Stimulated activated CD4-positive, alpha-beta T cell treated with anti-CD3 and anti-CD28 coated beads, Interleukin-1b, Interleukin-23, amount 100 ng/mL, for 1 hour (primary cell): ENCODE measurements around the gene SMYD3.

Experiments used
- DNase-seq, 2 donors: peaks; one replicate each; pipeline ENCODE4 v3.0.0-alpha.2; 2020; ENCODE audit warnings: low read depth in 2 of 2

Gene SMYD3

DNA sequence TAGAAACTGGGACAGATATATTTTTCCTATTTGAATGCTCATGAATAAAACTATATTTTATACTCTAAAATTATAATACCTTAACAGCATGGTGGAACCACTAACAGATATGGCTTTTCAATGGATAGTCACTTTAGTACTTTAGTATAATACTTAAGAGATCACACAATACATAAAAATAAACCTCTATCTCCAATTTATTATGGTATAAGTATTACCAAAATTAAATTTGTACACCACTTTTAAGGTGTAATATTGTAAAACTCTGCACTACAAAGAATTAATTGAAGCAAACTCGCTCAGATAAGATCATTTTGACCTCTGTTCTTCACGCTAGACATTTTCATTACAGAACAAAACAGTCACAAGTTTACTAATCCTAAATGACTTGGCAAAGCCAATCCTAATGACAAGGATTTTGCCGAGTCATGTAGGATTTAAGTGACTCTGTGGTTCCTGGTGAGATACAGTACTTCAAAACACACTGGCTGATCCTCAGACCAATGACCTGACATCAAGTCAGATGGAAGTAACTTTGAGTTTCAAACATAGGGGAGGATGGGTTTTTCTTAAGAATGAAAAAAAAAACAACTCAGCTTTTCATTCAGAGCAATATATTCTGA lies 200.6 kb downstream of the SMYD3 start:
- no peak for DNase-seq

DNA sequence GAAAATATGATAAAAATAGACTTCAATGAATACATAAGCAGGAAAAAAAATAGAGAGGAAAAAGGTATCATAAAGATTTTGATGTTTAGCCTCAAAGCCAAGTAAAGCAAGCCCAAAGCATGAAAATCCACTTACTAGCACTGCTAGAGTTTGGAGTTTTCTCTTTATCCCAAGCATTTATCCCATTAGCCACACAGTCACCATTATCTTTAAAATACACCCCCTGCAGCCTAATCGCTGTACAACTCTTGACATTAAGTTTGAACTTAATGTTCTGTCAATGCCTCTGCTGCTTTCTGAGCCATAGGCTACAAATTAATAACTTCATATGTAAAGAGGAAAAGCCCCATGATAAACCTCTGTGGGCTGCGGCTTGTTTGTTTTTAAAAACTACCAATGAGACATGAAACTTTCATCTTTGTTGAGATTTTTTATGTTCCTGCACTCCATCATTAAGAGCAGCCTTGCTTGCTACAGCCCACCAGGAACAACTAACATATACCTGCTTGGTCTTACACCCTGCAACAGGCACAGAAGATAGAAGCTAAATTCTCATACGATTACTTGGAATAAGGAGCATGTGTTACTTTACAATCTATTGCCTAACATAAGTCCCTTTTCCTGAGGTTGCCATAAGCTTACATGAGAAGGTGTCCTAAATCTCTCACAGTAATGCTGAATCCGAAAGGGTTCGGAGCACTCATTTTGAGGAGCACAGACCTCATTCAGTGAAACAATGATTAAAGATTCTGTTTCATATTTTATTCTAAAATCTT lies 202.4 kb downstream of the SMYD3 start:
- DNase-seq = no peak

DNA sequence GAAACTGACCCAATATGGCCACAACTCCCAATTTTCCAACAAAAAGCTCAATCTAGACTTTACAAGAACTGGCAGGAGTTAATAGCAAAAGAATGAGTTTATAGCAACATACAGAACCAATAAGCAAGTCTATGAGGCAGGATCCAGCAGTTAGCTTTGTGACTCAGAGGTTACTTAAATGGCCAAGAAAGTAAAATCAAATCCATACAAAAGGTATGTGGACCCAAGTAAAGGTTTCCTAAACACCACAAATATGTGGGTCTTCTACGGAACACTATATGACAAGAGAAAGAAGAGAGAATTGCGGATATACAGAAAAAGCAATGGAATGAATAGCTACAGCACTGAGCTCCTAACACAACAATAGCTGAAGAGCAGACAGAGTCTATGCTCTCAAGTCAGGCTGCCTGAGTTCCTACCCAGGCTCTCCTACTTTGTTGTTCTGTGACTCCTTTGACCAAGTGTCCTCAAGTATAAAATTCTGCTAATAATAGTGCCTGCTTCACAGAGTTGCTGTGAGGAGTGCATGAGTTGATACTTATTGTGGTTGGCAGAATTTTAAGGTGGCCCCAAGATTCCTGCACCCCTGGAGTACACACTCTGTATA lies 204.3 kb downstream of the SMYD3 start:
- DNase-seq = no peak

DNA sequence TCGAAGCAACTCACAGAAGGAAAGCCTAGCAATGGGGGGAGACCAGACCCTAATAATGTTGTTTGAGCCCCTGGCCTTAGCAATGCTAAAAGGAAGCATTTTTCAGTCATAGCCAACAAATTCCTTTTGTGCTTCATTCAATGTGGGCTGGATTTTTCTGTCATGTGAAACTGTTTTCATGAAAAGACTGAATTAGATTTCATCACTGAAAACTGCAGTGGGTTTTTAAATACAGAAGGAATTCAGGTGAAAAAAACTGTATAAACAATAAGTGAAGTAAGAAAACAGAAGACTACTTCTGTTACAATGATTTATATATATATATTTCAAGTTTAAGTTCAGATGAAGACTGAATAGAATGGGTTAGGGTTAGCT lies 204.8 kb downstream of the SMYD3 start:
- no peak for DNase-seq

DNA sequence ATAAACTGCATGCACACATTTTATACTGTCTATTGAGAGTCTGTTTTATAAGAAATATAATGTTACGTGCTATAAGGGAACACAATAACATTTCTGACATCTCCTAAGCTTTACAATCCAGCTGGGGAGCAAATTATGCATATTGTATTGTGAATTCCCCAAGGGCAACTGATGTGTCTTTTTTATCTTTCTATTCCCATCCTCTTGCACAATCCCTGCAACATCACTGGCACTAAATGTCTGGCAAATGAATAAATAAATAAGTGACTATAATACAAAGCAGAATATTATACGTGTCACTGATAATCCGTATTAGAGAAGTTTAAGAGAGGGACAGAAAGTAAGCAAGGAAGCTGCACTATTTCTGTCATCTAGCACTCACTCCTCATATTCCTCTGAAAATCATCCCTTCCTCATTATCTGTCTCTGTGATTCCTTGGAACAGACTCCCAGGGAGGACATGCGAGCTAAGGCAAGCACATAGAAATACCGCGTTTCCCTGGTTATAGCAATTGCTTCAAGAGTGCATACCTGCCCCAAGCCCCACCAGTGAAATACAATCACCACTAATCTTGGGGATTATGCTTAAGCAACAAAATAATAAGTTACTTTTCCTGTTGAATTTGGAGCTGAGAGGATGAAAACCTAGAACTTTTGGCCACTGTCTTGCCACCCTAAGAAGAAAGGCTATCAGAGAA lies 205.4 kb downstream of the SMYD3 start:
- DNase-seq = no peak

DNA sequence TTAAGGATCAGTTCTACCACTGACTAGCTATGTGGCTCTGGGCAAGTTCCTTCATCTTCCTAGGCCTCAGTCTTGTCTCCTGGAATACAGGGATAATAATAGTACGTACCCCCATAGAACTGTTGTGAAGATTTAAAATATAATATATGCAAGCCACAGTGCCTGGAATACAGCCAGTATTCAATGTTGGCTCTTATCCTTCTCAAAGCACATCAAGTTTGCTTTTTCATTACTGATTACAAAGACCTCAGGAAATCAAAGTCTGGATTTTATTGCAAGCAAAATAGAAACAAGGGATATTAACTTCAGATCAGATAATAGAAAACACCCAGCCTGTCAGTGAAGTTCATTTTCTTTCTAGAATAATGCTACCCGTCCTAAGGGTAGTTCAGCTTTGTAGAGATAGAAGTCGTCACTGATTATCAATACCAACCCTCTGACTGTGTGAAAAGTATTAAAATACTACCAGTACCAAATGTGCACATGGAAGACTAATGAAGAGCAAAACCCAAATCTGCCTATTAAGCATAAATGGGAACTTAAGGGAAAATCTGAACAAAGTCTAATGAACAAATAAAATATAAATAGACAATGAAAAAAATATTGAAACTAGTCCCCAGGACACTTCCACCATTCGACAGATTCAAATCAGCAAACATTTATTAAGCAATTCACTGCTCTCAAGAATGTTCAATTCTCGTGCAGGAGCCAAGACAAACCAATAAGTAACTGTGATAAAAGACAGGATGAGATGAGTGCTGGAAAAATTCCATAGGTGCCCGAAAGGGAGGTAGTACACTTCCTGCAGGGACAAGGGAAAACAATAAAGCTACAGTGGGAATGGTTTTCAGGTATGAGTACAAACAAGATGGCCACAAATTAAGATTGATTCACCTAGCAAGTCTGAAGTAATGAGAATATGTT lies 206.2 kb downstream of the SMYD3 start:
- no peak for DNase-seq

DNA sequence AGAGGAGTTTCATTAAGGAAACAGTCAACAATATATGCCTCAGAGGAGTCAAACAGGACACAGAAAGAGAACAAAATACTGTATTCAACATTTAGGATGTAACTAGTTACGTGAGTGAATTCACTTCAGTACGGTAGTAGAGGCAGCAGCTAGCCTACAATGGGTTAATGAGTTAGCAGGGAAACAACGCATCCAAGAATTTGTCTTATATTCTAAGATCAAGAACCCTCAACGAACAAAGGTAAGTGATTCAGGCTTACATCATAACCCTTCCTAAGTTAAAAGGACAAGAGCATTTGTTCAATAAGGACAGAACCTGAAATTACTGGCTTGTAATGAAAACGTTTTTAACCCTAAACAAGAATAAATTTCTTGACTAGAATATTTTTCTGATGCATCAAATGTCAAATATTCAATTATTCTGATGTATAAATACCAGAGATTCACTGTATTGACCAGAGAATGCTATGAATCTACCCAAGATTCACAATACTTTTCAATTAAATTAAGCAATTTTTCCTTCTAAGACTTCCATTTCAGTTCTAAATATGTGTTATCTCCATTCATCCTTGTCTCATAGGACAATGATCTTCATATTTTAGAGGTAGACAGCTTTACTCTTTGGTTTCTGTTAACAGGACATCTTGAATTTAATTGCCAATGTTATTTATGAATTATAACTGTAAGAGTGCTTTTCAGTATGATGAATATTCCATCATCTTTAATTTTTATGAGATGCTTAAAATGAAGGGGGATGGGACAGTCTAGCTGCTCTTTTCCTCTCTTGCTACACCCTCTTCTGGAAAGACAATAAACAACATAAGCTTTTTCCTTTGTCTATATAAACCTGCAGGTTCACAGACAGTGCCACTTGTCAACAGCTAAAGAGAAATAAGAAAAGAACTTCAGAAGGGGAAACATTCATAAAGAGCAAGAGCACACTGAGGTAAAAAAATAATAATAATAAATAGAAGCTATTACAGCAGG lies 209.5 kb downstream of the SMYD3 start:
- DNase-seq = no peak

DNA sequence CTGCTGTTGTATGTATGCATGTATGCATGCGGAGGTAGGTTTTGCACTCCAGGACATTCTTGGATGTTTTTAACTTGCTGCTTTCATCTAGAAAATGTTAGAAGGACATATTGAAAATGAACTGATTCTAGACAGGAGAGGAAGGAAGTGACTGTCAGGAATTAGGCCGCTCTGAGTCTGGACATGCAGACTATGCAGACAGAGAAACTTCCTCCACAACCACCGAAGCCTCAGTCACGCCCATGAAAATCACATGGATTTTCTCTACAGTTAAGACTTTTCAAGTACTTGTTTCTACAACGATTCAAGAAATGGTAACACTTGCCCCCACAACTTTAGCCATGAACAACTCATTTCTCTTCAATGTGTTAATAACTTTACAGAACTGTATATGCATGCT lies 211.1 kb downstream of the SMYD3 start:
- no peak for DNase-seq

DNA sequence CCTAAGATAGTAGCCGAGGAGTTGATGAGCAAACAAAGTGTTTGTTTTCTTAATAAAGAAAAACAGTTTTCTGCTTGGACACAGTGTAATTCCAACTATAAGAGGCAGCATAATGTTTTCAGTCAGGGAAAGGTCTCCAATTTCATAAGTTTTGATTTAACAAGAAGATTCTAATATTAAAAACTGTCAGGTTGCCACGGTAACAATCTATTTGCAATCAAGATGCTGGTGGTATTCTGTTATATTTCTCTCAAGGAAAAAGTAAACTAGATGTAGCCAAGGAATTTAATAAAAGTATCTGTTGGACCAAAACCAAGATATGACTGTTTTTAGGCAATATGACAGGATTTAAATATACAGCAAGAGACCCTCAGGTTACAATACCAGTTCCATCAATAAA lies 211.7 kb downstream of the SMYD3 start:
- no peak for DNase-seq

DNA sequence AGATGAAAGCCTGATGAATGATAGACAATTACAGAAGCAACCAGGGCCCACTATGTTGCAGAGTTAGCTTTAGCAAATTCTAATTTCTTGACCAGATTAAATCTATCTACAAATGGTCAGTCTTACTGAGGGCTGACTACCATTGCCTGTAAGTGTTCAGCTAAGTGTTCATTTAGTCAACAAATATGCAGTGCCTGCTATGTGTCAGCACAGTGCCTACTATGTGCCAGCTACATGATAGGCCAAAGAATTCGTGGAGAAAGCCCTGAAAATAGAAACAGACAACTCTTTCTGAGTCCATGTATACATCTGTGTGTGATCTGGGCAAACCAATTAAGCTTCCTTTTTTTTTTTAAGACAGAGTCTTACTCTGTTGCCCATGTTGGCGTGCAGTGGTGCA lies 212.8 kb downstream of the SMYD3 start:
- no peak for DNase-seq

DNA sequence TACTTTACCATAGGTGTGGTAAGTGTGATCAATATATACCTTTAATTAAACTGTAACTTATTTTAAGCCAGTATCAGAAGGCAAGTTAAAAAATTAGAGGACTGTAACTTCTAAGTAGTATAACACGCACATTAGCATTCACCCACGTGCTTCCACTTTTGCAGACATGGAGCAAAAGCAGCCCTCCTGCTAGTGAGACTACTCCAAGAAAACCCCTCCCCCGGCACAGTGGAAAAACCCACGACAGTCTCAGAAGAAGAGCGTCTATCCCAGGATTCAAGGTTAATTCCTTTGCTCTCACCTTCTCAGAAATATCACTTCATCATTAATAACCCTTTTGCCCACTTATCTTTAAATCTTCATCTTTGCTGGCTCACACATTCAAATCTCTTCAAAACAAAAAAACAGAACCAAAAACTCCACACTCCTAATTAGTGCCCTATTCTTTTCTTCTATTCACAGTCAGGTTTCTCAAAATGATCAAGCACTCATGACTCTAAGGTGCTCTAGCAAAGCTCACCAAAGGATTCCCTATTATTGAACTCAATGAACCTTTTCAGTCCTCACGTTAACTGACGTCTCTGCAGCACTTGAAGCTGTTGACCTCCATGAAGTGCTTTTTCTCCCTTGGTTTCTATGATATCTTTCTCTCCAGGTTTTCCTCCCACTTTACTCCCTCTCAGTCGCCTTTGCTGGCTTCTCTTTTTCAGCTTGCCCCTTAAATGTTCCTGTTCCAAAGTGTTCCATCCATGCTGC lies 213.5 kb downstream of the SMYD3 start:
- no peak for DNase-seq

DNA sequence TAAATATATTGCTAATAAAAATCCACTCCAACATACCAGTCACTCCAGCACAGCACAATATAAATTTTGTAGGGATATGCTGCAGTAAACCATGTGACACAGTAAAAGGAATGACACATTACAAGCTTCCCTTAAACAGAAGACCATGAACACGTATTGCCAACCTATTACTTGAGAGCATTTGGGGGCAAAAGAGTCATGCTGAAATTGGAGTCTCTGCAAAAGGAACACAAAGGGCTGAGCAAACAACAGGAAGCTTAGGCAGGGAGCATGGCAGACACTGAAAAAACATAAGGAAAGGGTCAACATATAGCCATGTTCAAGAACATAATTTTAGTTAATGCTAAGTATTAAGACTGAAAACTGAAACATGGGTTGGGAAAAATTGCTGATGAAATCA lies 214.5 kb downstream of the SMYD3 start:
- DNase-seq = no peak

DNA sequence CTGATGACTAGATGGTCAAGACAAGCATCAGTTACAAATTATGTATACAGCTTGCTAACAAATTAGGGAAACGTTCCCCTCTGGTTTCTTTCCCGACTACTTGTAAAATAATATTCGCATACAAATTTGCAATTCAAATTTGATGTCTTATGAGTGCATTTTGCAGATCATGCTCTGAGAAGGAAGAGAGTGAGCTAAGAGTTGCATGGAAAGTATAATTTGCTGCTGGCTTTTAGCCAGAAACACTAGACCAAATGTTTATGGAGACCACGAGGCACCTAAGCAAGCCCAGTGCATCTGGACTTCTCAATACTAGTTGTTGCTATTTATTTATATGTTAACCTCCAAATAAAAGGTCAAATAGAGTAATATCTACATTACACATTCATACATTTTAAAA lies 216.0 kb downstream of the SMYD3 start:
- no peak for DNase-seq

DNA sequence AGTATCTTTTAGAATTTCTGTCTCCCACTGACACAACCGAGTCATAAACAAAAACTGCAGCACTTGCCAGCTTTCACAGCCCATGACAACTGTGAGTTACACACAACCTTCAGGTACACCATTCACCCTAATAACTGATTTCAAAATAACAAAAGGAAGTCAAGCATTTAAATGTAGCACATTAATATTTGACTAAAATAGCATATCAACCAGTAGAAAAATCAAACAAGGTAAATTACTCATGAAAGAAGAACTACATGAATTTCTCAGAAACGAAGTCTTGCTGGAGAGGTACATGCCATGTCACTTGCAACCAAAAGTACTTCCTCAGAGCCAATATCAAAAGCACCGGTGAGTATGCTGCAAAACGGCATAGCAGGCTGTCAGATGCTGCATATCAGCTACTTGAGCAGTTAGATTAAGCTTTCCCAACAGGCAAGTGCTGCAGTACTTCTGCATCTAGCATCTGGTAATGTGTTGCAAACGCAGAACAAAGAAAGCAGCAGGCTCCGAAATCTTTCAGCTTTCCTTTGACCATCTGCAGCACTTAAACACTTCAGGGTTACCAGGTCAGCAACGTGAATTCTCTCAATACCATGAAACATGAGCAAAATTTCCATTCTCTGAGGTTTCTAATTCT lies 223.2 kb downstream of the SMYD3 start:
- DNase-seq = no peak

DNA sequence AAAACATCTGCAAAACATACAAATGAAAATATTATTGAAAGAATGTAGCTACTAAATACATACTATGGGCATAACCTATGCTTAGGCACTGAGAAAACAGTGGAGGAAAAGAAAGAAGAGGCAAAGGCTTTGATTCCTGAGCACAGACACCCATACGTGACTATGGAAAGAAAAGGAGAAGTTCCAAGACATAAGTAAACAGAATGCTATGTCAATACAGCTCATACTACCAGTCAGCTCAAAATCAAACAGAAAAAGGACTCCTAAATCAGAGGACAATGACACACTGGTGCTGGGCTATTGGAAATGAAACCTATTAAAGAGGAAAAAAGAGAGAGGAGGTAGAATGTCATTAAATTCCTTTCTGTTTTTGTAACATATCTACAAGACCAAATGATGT lies 225.4 kb downstream of the SMYD3 start:
- no peak for DNase-seq

DNA sequence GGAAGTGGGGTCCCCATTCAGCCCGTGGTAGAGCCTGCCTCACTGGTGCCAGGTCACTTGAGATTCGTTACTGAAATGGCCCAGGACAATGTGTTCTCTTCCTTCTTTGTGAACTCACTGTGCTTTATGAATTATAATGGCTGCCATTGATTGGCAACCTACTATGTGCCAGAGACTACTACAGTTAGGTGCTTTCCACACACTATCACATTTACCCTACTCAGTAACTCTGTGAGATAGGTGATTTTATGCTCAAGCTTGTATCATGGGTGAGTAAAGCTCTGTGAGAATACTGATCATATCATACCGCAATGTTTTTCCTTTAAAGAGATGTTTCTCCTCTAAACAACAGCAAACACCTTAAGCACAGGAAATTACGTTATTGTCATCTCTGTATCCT lies 225.9 kb downstream of the SMYD3 start:
- no peak for DNase-seq

DNA sequence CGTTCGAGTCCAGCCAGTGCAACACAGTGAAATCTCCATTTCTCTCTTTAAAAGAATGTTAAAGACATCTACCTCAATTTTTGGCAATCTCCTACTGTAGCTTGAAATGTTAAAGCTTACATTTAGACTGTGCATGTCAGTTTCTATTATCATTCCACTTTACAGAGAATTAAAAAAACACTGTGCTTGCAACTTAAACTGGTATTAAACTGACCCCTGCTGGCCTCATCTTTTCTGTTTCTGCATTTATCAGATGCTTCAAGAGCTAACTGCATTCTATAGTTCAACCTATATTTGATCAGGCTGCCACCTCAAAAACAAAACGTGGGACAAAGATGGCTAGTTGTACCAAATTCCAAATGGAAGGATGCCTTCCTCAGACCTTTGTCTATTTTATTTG lies 226.5 kb downstream of the SMYD3 start:
- DNase-seq = no peak

DNA sequence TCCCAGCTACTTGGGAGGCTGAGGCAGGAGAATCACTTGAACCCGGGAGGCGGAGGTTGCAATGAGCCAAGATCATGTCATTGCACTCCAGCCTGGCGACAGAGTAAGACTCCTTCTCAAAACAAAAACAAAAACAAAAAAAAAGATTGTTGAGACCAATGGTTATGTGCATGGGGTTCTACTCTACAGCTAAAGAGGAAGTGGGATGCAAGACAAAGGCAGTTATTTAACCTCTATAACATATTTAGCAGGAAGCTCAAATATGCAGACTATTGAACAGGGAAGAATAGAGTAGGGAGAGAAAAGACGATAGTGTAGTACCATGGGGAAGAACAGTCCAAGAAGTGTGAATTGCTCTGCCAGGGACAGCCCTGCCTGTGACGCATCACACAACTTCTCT lies 227.7 kb downstream of the SMYD3 start:
- DNase-seq = no peak

DNA sequence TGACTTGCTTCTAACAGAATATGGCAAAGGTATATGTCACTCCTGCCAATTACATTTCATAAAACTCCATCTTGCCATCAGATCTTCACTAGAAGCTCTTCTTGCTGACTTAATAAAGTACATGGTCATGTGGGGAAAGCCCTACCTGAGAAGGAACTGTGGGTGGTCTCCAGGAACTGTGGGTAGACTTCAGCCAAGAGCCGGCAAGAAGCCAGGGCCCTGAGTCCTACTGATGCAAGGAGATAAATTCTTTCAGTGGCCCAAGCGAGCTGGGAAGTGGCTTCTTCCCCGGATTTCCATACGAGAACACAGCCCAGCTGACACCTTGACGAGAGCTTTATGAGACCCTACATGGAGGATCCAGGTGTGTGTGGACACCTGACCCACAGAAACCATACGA lies 228.7 kb downstream of the SMYD3 start:
- DNase-seq = no peak
